Skeletal muscle cell (primary cell): Measurements from ENCODE around the gene TFF3.

ENCODE experiments used
- DNase-seq: peaks from one replicate; pipeline ENCODE4 v3.0.0-alpha.2; 2010; ENCODE audit warnings: low read depth
- H3K4me3 ChIP-seq: 2 replicates; pipeline ENCODE4 v1.5.1; 2011; ENCODE audit warnings: low read depth, mild to moderate bottlenecking, control low read depth, low read length, moderate library complexity

The TFF3 gene

DNA sequence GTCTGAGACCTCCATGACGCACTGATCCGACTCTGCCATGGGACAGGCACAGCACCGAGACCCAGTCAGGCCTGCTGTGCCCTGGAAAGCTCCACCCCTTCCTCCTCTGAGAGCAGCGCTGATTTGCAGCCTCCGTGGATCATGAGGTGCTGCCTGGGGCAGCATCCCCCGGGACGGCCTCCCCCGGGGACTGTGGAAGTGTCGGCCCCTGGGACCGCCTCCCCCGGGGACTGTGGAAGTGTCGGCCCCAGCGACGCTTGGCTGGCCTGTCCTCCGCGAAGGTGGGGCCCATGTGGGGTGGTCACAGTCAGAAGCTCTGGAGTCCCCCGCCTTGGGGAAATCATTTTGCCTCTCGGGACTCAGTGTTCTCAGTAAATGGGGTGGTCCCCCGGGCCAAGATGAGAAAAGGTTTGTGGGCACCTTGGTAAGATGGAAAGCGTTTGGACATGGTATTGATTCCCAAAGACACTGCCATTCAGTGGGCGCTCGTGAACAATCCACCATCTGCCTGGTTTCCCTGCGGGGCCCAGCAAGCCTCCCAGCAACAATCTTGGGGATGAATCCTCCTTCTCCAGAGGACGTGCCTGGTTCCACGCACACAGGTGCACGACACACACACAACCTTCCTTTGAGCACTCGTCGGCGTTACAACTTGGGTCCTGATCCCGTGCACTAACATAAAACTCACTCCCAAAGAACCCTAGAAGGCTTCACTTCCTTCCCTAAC, 32.6 kb upstream of the TFF3 start:
- H3K4me3 ChIP-seq: no peak overlapping the region
- DNase-seq: no peak

DNA sequence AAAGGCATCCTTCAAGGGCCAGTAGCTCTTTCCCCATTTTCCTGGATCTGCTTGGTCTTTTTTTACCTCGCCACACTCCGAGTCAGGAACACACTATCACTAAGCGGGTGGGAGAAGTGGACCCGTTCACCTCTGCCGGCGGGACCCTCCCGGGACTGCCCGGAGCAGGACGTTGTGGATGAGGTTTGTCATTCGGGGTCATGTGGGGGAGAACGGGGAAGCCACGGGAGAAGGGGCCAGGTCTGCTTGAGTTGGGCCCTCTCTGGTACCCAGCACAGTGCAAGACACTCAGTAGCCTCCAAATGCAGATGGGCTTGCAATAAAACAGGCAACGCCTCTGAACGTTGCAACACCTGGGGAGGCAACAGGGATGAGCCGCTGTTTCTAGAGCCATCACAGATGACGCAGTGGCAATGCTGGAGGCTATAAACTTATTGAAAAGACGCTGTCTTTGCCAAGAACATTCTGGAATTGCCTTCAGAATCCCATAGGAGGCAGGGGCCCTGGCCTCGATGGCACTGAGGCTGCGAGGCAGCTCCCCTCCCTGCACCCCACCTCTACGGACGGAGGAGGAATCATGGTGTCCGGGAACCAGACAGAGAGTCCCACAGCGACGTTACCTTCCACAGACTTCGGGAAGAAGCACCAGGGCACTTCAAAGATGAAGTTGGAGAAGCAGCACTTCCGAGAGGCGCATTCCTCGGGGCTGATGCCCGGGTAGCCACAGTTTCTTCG, 31.8 kb upstream of the TFF3 start:
- no peak for DNase-seq
- H3K4me3 ChIP-seq: no peak overlapping the region

DNA sequence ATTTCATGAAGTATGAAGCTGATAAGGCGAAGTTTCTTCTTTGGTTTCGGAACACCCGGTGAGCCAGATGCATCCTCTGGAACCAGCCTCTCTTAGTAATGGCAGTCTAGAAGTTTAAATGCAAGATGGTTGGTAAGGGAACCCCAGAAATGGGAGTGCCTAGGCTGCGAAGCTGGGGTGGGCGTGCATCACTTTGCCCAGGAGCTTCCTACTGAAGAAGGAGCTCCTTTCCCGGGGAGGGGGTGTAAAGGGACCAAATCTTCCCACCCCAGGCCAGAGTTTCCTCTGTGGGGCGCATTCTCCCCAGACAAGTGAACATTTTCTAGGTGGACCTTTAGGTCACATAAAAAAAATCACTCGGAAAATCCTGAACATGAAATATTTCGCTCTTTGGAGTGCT, 31.2 kb upstream of the TFF3 start:
- no peak for DNase-seq
- H3K4me3 ChIP-seq: no peak overlapping the region

DNA sequence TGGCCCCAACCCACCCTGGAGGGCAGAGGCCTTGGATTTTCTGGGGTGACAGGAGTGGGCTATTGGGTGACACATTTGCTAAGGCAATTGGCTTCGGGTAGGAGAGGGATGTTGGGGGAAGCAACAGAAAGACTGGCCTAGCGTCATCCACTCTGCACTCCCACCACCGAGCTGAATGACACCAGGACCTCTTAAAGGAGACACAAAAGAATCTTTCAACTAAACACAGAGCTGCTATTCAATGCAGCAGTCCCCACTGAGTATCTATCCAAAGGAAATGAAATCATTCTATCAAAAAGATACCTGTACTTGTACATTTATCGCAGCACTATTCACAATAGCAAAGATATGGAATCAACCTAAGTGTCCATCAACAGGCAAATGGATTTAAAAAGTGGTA, 29.4 kb upstream of the TFF3 start:
- H3K4me3 ChIP-seq: no peak overlapping the region
- DNase-seq: no peak

DNA sequence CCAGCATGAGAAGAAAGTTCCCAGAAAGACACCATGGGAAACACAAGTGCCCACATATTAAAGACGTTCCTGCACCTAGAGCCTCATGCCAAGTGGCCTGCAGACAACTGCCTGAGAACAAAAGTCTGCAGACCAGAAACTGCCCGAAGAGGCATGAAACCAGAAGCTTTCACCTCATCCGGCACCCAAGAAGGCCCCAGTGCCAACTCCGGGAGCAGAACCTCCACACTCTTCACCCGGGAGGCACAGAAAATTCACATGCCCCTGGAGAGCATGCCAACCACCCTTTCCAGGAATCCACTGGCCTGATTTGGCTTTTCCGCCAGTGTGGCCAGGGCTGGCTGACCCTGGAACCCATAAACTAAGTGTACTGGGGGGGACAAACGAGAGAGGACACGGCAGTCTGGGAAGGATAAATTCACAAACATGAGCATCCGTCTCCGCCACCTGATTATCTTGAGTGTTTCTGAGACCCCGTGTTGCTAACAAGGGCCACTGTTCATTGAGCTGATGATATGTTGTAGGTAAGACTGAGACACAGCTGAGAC, 28.8 kb upstream of the TFF3 start:
- no peak for DNase-seq
- H3K4me3 ChIP-seq: no peak overlapping the region

DNA sequence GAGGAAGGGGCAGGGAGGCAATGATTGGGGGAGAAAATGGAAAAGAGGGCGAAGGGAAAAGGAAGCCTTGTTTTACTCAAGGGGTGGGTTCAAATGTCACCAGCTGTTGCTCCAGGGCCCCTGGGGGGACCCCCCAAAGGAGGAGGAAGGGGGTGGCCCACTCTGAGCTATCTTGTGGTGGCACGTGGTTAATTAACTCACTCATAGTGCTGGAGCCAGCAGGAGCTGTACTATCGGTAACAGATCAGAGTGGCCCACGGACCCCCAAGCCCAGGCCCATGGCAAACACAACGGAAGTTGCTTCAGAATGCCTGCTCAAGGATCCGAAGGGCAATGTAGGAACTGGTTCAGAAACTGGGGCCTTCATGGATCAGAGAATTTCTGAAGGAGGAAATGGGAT, 28.3 kb upstream of the TFF3 start:
- H3K4me3 ChIP-seq: no peak overlapping the region
- DNase-seq: no peak

DNA sequence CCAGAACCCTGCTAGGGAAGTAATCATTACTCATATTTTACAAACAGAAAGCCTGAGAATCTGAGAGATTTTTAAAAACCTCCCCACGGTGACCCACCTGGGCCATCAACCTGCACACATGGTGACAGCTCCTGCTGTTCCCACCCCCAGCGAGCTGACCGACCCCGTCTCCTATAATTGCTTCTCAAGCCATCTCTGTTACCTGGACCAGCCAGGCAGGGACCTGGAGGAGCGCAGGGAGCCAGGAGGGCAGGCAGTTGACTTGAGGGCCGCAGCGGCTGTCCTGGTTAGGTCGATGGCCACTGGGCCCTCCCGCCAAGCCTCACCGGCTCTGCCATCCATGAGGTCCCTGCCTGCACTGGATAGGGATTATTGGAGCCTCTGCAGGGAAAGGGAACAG, 27.9 kb upstream of the TFF3 start:
- no peak overlapping the region for H3K4me3 ChIP-seq
- DNase-seq: no peak

DNA sequence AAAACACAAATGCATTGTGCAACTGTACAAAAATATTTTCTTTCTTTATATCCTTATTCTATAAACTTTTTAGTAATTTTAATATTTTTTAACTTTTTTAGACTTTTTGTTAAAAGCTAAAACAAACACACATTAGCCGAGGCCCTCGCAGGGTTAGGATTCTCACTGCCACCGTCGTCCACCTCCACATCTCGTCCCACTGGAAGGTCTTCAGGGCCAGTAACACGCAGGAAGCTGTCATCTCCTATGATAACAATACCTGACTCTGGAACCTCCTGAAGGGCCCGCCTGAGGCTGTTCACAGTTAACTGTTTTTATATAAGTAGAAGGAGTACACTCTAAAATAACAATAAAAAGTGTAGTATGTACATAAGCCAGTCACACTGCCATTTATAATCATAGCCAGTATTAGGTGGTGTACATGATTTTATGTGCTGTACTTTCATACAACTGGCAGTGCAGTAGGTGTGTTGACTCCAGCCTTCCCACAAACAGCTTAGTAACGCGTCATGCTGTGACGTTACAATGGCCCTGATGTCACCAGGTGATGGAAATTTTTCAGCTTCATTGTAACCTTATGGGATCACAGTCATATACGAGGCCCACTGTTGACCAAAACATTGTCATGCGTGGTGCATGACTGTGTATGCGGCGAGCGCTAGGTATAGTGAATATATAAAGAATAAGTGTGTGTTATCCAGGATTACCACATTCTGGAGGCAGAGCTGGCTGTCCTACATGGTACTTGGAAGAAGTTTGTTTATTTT, 26.8 kb upstream of the TFF3 start:
- DNase-seq: no peak
- no peak overlapping the region for H3K4me3 ChIP-seq

DNA sequence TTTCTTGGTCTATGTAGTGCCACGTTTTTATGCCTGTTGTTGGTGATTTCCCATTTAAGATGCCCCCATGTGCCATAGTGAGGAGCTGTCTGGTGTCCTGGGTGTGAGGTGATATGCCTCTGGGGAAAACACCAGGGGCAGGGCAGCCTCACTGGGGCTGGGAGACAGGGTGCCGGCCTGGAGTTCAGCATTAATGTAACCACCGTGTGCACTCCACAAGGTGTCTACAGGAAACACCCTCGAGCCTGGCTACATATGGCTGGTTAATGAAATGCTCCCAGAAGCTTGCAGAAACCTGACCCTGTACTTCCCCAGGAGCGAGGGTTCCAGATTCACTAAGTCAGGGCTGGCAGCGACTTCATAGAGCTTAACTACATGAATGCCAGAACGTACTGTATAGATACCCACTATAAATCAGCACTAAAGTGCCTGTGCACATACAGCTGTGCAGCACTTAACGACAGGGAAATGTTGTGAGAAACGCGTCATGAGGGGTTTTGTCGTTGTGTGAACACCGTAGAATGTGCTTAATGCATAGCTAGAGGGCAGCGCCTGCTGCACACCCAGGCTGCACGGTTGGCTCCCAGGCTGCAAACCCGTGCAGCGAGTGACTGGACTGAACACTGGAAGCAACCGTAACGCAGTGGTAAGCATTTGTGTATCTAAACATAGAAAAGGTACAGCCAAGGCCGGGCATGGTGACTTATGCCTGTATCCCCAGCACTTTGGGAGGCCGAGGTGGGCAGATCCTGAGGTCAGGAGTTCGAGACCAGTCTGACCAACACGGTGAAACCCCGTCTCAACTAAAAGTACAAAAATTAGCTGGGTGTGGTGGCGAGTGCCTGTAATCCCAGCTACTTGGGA, 25.2 kb upstream of the TFF3 start:
- DNase-seq: no peak
- H3K4me3 ChIP-seq: no peak overlapping the region

DNA sequence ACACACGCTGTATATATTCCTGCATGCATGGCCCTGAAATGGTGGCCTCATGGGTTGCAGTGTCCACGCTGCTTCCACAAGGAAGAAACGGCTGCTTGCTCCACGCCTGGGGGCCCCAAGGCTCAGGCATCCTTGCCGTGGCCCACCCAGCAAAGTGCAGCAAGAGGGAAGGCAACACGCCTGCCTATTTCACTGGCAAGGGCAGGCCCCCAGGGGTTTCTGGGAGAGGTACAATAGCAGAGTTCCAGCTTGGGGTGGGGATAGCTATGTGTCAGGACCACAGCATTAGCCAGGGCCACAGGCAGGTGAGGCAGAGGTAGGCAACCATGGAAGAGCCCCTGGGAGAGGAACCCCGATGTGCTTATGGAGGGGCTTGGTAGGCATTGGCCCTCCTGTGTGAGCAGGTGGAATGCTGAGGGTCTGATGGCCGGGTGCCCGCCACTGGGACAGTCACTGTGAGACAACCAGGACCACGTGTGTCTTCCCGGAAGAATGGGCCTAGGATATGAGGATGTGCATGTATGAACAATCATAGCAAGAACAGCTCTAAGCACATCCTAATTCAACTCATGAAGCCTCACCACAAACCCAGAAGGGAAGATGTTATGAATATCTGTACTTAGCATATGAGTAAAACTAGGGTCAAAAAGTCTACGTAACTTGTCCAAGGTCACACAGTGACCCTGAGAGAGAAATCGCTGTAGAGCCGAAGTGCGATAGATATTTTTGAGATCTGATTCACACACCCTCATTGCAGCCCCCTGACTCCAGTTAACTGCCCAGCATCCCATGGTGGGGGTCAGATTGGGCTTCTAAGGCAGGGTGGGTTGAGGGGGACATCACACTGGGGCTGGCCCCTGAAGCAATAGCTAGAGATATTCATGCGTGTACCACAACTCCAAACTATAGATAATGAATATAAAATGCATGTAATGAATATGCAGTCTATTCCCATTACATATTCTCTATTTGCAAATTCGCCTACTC, 23.8 kb upstream of the TFF3 start:
- no peak overlapping the region for H3K4me3 ChIP-seq
- DNase-seq: no peak

DNA sequence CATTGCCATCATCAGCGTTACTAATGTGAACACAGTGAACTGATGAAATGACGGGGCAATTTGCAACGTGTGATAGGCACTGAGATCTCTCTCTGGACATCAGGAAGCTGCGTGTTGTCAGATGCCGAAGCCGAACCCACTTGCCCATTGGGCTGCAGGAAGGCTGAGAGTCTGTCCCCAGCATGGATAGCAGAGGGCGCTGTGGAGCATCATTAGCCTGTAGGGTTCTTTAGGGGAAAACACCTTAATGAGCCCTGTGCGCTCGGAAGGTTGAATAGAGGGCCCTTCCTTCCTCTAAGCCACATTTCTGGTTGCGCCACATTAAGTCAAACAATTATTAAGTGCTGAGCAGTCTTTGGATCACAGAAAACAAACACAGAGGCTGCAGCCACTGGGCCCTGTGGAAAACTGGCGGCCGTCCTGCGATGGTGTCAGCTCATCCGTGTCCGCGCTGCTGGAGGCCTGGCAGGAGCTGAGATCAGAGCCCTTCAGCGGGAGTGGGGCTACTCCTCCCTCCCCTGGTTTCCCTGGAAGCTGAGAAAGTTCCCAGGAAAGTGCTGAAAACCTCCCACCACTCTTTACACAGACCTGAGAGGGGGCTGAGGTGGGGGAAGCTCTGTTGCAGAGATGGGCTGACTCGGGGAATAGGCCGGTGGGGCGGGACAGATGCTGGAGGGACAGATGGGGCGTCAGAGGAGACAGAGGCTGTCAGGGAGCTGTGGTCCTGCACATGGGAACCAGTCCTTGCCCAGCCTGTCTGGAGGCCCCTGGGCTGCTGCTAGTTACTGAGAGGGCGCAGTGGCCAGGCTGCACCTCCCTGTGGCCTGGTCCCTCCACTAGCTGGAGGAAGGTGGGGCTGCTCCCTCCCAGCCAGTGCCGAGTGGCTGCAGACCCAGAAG, 22.9 kb upstream of the TFF3 start:
- no peak for DNase-seq
- no peak overlapping the region for H3K4me3 ChIP-seq

DNA sequence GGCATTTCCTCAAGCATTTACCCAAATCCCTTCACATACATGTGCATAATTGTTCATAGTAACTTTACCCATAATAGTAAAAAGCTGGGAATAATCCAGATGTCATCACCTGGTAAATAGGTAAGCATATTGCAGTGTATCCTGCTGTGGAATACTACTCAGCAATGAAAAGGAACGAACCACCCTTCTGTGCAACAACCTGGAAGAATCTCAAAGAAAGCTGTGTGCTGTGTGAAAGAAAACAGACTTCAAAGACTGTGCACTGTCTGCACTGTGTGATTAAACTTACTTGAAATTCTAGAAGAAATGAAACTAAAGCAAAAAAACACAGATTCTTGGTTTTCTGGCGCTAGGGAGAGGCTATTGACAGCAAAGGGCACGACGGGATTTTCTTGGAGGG, 22.1 kb upstream of the TFF3 start:
- no peak for DNase-seq
- no peak overlapping the region for H3K4me3 ChIP-seq

DNA sequence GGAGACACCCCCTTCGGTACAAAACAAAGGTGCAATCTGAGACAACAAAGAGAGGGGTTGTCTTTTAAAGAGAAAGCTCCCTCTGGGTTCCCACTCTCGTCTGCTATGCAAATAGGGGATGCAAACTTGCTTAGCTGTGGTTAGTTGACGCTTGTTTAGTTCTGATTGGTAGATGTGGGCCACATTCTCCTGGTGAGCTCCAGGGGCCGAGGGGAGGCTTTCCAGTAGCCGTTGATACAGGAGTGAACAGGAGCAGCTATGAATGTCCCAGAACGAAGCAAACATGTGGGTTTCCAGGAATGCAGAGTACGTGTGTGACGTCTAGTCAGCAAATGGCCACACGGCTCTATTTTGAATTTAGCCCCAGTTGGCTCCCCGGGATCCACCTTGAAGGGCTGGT, 20.8 kb upstream of the TFF3 start:
- no peak overlapping the region for H3K4me3 ChIP-seq
- no peak for DNase-seq

DNA sequence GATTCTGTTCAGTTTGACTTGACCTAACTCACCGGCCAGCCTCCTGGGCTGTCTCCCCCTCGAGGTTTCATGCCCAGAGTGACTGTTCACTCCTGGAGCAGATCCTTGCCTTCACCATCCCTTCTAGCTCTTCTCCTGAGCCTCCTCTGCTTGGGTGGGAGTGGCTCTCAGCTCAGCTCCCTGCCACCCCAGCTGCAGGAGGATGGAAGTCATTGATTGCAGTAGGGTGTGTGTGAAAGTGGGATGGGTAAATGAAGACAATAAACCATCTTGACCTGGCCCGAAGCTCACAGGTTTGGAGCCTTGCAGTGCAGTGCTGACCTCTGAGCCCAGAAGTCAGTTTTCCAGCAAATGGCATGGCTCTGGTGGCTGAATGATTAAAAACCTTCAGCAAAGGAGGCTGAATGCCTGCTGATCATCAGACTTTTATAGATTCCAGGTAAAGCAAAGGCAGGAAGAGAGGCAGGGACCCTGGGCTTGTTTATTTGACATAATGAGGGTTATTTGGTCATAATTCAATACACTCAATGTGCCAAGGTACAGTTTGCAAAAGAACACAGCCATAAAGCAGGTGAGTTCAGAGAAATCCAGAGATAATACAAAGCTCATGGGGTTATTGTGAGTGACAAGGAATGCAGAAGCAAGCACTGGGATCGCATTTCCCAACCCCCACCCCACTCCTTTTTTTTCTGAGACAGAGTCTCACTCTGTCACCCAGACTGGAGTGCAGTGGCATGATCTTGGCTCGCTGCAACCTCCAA, 17.5 kb upstream of the TFF3 start:
- no peak overlapping the region for H3K4me3 ChIP-seq
- DNase-seq: no peak

DNA sequence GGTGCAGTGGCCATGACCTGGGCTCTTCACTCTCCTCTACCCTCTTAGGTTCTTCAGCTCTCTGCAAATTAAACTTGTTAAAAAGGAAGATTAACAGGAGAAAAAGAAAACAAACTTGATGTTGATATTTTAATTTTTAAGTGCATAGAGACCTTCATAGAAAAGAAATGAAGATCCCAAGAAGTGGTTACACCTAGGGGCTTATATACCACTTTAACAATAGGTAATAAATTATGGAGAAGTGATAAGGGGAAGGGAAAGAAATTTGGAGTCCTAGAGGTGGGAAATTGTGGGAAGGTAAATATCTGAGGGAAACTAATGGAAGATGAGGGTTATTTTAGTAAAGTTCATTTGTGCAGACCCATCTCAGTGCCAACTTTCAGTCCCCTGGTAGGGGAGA, 16.5 kb upstream of the TFF3 start:
- no peak overlapping the region for H3K4me3 ChIP-seq
- DNase-seq: no peak
